Subcutaneous abdominal adipose tissue (tissue), 5 donors: Measurements from ENCODE around the gene IGFBP2.

Experiments
- H3K27ac ChIP-seq: one replicate; pipeline ENCODE4 v1.7.0; 2013; ENCODE audit warnings: low read depth, mild to moderate bottlenecking, inconsistent platforms, low read length, moderate library complexity
- H3K27me3 ChIP-seq, 5 donors: one replicate each; pipeline ENCODE4 v1.7.0; 2013; ENCODE audit warnings: low read length in 5 of 5, inconsistent platforms in 1 of 5; ENCODE audit not compliant: control insufficient read depth in 5 of 5, insufficient read depth in 4 of 5
- H3K36me3 ChIP-seq, 5 donors: one replicate each; pipeline ENCODE4 v1.7.0; 2013; ENCODE audit warnings: low read length in 5 of 5; ENCODE audit not compliant: control insufficient read depth in 5 of 5, insufficient read depth in 5 of 5
- H3K4me1 ChIP-seq, 5 donors: one replicate each; pipeline ENCODE4 v1.7.0; 2013; ENCODE audit warnings: low read length in 5 of 5, mild to moderate bottlenecking in 3 of 5, moderate library complexity in 1 of 5; ENCODE audit not compliant: control insufficient read depth in 5 of 5, insufficient read depth in 5 of 5
- H3K4me3 ChIP-seq, 5 donors: one replicate each; pipeline ENCODE4 v1.7.0; 2013; ENCODE audit warnings: low read length in 5 of 5, low read depth in 1 of 5
- H3K9ac ChIP-seq, 5 donors: one replicate each; pipeline ENCODE4 v1.7.0; 2013; ENCODE audit warnings: low read length in 5 of 5, mild to moderate bottlenecking in 4 of 5, moderate library complexity in 3 of 5
- H3K9me3 ChIP-seq, 5 donors: one replicate each; pipeline ENCODE4 v1.7.0; 2013; ENCODE audit warnings: low read length in 5 of 5; ENCODE audit not compliant: control insufficient read depth in 5 of 5
- donor health status: healthy.
- donor health status: healthy.
- donor health status: healthy.
- donor health status: healthy.
- donor health status: healthy.

The IGFBP2 gene

GRCh38 chr2:216670266-216671080, 37.3 kb downstream of the IGFBP2 start:
- Histone ChIP-seq H3K9me3 (no peaks in the 10 kb centered on the region), H3K9ac (no peak overlapping the region), H3K4me3 (no peak overlapping the region), H3K27ac (no peak overlapping the region), H3K36me3 (peaks cover 0 to 24% (median 17%) of the 10 kb centered on the region in 5 donors), H3K4me1 (peaks cover 0 to 10% (median 4%) of the 10 kb centered on the region in 5 donors), H3K27me3 (peaks cover 0 to 5% (median 3%) of the 10 kb centered on the region in 5 donors)

GRCh38 chr2:216671081-216671411, 37.8 kb downstream of the IGFBP2 start:
- no peaks in the 10 kb centered on the region for H3K9me3 ChIP-seq
- H3K27me3 ChIP-seq: peaks cover 0 to 4% (median 0%) of the 10 kb centered on the region in 5 donors
- H3K36me3 ChIP-seq: peaks cover 4 to 30% (median 17%) of the 10 kb centered on the region in 5 donors
- H3K4me1 ChIP-seq: peaks cover 0 to 4% (median under 1%) of the 10 kb centered on the region in 5 donors
- H3K27ac ChIP-seq: no peak overlapping the region
- no peak overlapping the region for H3K4me3 ChIP-seq
- H3K9ac ChIP-seq: no peak overlapping the region

GRCh38 chr2:216671791-216672343, 38.6 kb downstream of the IGFBP2 start:
- Histone ChIP-seq H3K27ac (no peak overlapping the region), H3K27me3 (no peaks in the 10 kb centered on the region), H3K4me1 (no peaks in the 10 kb centered on the region), H3K9me3 (no peaks in the 10 kb centered on the region), H3K36me3 (peaks cover 4 to 36% (median 20%) of the 10 kb centered on the region in 5 donors), H3K4me3 (no peak overlapping the region), H3K9ac (no peak overlapping the region)

- H3K9me3 ChIP-seq: no peaks in the 10 kb centered on the region
Measured at GRCh38 chr2:216672466-216672865, 39.2 kb downstream of the IGFBP2 start.

GRCh38 chr2:216673021-216673420, 39.8 kb downstream of the IGFBP2 start:
- Histone ChIP-seq H3K4me1 (no peaks in the 10 kb centered on the region), H3K36me3 (peaks cover 4 to 47% (median 28%) of the 10 kb centered on the region in 5 donors), H3K27me3 (no peaks in the 10 kb centered on the region), H3K9ac (no peak overlapping the region), H3K4me3 (no peak overlapping the region), H3K9me3 (no peaks in the 10 kb centered on the region), H3K27ac (no peak overlapping the region)

More at GRCh38 chr2:216672466-216672865, 39.2 kb downstream of the IGFBP2 start:
- no peaks in the 10 kb centered on the region for H3K4me1 ChIP-seq
- H3K4me3 ChIP-seq: no peak overlapping the region
- H3K9ac ChIP-seq: no peak overlapping the region
- H3K27ac ChIP-seq: no peak overlapping the region
- no peaks in the 10 kb centered on the region for H3K27me3 ChIP-seq
- peaks cover 4 to 42% (median 23%) of the 10 kb centered on the region in 5 donors for H3K36me3 ChIP-seq

GRCh38 chr2:216673609-216674008, 40.4 kb downstream of the IGFBP2 start:
- H3K4me1 ChIP-seq: no peaks in the 10 kb centered on the region
- H3K9ac ChIP-seq: no peak overlapping the region
- no peaks in the 10 kb centered on the region for H3K9me3 ChIP-seq
- H3K36me3 ChIP-seq: peaks cover 4 to 53% (median 34%) of the 10 kb centered on the region in 5 donors
- H3K4me3 ChIP-seq: no peak overlapping the region
- no peak overlapping the region for H3K27ac ChIP-seq
- H3K27me3 ChIP-seq: no peaks in the 10 kb centered on the region

GRCh38 chr2:216674376-216674775, 41.2 kb downstream of the IGFBP2 start:
- Histone ChIP-seq H3K9ac (no peak overlapping the region), H3K27ac (no peak overlapping the region), H3K27me3 (no peaks in the 10 kb centered on the region), H3K9me3 (no peaks in the 10 kb centered on the region), H3K4me1 (no peaks in the 10 kb centered on the region), H3K36me3 (peaks cover 4 to 61% (median 42%) of the 10 kb centered on the region in 5 donors), H3K4me3 (no peak overlapping the region)

GRCh38 chr2:216676630-216677029, 43.4 kb downstream of the IGFBP2 start:
- Histone ChIP-seq H3K4me3 (no peak overlapping the region), H3K9ac (no peak overlapping the region), H3K27me3 (no peaks in the 10 kb centered on the region), H3K36me3 (peaks cover 4 to 70% (median 48%) of the 10 kb centered on the region in 5 donors), H3K27ac (no peak overlapping the region), H3K4me1 (no peaks in the 10 kb centered on the region), H3K9me3 (no peaks in the 10 kb centered on the region)

GRCh38 chr2:216677439-216678097, 44.3 kb downstream of the IGFBP2 start:
- no peak overlapping the region for H3K27ac ChIP-seq
- H3K9ac ChIP-seq: no peak overlapping the region
- no peak overlapping the region for H3K4me3 ChIP-seq
- no peaks in the 10 kb centered on the region for H3K27me3 ChIP-seq
- H3K4me1 ChIP-seq: peaks cover 0 to 9% (median 7%) of the 10 kb centered on the region in 5 donors
- peaks cover 4 to 70% (median 48%) of the 10 kb centered on the region in 5 donors for H3K36me3 ChIP-seq
- no peaks in the 10 kb centered on the region for H3K9me3 ChIP-seq

- Histone ChIP-seq H3K4me3 (no peak overlapping the region), H3K9me3 (no peaks in the 10 kb centered on the region), H3K27ac (no peak overlapping the region), H3K36me3 (peaks cover 4 to 70% (median 48%) of the 10 kb centered on the region in 5 donors), H3K4me1 (peaks cover 0 to 12% (median 9%) of the 10 kb centered on the region in 5 donors), H3K27me3 (no peaks in the 10 kb centered on the region), H3K9ac (no peak overlapping the region)
Measured at GRCh38 chr2:216678098-216678465, 44.9 kb downstream of the IGFBP2 start.
